Measurements from ENCODE around the gene CENPT. TPM values are rescaled to one million over a fixed set of nuclear protein-coding genes. Genes with fewer than 3 reads are reported as not detected.

The CENPT gene
- total RNA-seq, 1 donor from 2014 or later = 48.3 TPM

GRCh38 chr16:67811899-67812298, 35.6 kb downstream of the CENPT start:
- DNase-seq (ENCODE audit: low read depth) = no peak

- DNase-seq (ENCODE audit: low read depth) = no peak
Measured at GRCh38 chr16:67807148-67807682, 40.3 kb downstream of the CENPT start.

- peak; percentile 100 for DNase-seq (ENCODE audit: low read depth)
Measured at GRCh38 chr16:67806428-67807147, 40.9 kb downstream of the CENPT start, which contains the start of the genes RANBP10 and TSNAXIP1. RANBP10 (minus strand) TSS chr16:67806560; CDS start chr16:67806536, 24 bp downstream. TSNAXIP1 (plus strand) TSS chr16:67806889; CDS start chr16:67807150, 261 bp downstream.

- DNase-seq (ENCODE audit: low read depth) = peak; percentile 55
Measured at GRCh38 chr16:67805718-67806427, 41.6 kb downstream of the CENPT start.

- DNase-seq (ENCODE audit: low read depth) = peak; percentile 29
Measured at GRCh38 chr16:67804853-67805542, 42.5 kb downstream of the CENPT start.

- no peak for DNase-seq (ENCODE audit: low read depth)
Measured at GRCh38 chr16:67803894-67804293, 43.6 kb downstream of the CENPT start.

- DNase-seq (ENCODE audit: low read depth) = no peak
Measured at GRCh38 chr16:67801883-67802282, 45.6 kb downstream of the CENPT start.

GRCh38 chr16:67801241-67801640, 46.3 kb downstream of the CENPT start:
- DNase-seq (ENCODE audit: low read depth) = no peak

- DNase-seq (ENCODE audit: low read depth) = peak; percentile 94
Measured at GRCh38 chr16:67800338-67800926, 47.1 kb downstream of the CENPT start.

- peak; percentile 42 for DNase-seq (ENCODE audit: low read depth)
Measured at GRCh38 chr16:67796099-67796718, 51.3 kb downstream of the CENPT start.

GRCh38 chr16:67790071-67790470, 57.4 kb downstream of the CENPT start:
- DNase-seq (ENCODE audit: low read depth) = no peak

- DNase-seq (ENCODE audit: low read depth) = no peak
Measured at GRCh38 chr16:67786491-67786890, 61.0 kb downstream of the CENPT start.

GRCh38 chr16:67783353-67783725, 64.2 kb downstream of the CENPT start:
- DNase-seq (ENCODE audit: low read depth) = no peak

GRCh38 chr16:67782567-67783352, 64.7 kb downstream of the CENPT start:
- DNase-seq (ENCODE audit: low read depth) = no peak

GRCh38 chr16:67781565-67781921, 66.0 kb downstream of the CENPT start:
- no peak for DNase-seq (ENCODE audit: low read depth)

GRCh38 chr16:67780847-67781564, 66.5 kb downstream of the CENPT start:
- no peak for DNase-seq (ENCODE audit: low read depth)

- no peak for DNase-seq (ENCODE audit: low read depth)
Measured at GRCh38 chr16:67779256-67780014, 68.1 kb downstream of the CENPT start.
